BE2C (cell line): Measurements from ENCODE around the gene LARGE2.

Source experiments
- DNase-seq: peaks from one replicate; pipeline ENCODE4 v3.0.0-alpha.2; 2020
- H3K27me3 ChIP-seq: fragments of 250-450 bp; sonication (Bioruptor Pico); 2 replicates; pipeline ENCODE4 v1.5.1; 2020; ENCODE audit warnings: mild to moderate bottlenecking
- H3K36me3 ChIP-seq: fragments of 250-450 bp; sonication (Bioruptor Pico); 2 replicates; pipeline ENCODE4 v1.5.1; 2020; ENCODE audit warnings: mild to moderate bottlenecking
- H3K4me1 ChIP-seq: fragments of 250-450 bp; sonication (Bioruptor Pico); 2 replicates; pipeline ENCODE4 v1.5.1; 2020
- H3K4me3 ChIP-seq: 2 replicates; pipeline ENCODE4 v1.5.1; 2011; ENCODE audit warnings: low read depth, low read length
- H3K9me3 ChIP-seq: fragments of 250-450 bp; sonication (Bioruptor Pico); 2 replicates; pipeline ENCODE4 v1.5.1; 2020
- TF ChIP-seq, protein P1 (sequence below): IDR thresholded peaks from 2 replicates; pipeline ENCODE4 v1.5.1; 2012; ENCODE audit warnings: mild to moderate bottlenecking, low read depth, low read length

Gene LARGE2

DNA sequence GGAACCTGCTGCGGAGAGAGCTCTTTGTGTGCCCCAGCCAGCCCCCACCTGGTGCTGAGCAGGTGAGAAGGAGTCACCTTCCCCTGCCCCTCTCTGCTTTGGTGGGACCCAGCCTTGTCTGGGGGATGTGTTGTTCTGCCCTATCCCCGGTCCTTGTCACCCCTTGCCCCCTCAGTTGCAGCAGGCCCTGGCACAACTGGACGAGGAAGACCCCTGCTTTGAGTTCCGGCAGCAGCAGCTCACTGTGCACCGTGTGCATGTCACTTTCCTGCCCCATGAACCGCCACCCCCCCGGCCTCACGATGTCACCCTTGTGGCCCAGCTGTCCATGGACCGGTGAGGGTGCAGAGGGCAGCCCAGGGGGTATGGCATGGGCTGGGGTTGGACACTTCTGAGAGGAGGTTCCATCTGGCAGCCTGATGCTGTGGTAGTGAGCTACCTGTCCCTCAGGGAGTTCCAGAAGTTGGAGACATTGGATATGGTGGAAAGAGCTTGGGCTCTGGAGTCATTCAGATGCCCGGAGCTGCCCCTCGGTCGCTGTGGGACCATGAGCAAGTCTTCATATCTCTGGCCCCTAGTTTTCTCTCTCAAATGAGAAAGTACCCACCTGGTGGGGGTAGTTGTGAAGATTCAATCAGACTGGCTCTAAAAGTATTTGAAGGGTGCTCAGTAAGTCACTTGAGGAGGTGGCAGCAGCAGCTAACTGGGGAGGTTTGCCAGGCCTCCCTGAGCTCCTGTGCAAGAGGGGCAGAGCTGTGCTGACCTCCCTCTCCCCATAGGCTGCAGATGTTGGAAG lies 4.3 kb downstream of the LARGE2 start:
- Histone ChIP-seq H3K36me3 (no peaks in the 10 kb centered on the region), H3K27me3 (no peaks in the 10 kb centered on the region), H3K4me1 (no peaks in the 10 kb centered on the region), H3K4me3 (no peak overlapping the region), H3K9me3 (no peaks in the 10 kb centered on the region)
- no peak for DNase-seq
- TF ChIP-seq, protein P1, sequence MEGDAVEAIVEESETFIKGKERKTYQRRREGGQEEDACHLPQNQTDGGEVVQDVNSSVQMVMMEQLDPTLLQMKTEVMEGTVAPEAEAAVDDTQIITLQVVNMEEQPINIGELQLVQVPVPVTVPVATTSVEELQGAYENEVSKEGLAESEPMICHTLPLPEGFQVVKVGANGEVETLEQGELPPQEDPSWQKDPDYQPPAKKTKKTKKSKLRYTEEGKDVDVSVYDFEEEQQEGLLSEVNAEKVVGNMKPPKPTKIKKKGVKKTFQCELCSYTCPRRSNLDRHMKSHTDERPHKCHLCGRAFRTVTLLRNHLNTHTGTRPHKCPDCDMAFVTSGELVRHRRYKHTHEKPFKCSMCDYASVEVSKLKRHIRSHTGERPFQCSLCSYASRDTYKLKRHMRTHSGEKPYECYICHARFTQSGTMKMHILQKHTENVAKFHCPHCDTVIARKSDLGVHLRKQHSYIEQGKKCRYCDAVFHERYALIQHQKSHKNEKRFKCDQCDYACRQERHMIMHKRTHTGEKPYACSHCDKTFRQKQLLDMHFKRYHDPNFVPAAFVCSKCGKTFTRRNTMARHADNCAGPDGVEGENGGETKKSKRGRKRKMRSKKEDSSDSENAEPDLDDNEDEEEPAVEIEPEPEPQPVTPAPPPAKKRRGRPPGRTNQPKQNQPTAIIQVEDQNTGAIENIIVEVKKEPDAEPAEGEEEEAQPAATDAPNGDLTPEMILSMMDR, result no peak

DNA sequence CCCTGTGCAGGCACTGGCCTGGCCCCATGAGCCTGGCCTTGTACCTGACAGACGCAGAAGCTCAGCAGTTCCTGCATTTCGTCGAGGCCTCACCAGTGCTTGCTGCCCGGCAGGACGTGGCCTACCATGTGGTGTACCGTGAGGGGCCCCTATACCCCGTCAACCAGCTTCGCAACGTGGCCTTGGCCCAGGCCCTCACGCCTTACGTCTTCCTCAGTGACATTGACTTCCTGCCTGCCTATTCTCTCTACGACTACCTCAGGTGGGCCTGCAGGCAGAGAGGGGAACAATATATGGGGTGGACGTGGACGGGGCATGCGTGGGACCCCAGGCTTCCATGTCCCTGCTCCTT lies 4.9 kb downstream of the LARGE2 start:
- TF ChIP-seq, protein P1, result no peak
- Histone ChIP-seq H3K4me3 (no peak overlapping the region), H3K36me3 (no peaks in the 10 kb centered on the region), H3K27me3 (no peaks in the 10 kb centered on the region), H3K9me3 (no peaks in the 10 kb centered on the region), H3K4me1 (no peaks in the 10 kb centered on the region)
- DNase-seq, result no peak

DNA sequence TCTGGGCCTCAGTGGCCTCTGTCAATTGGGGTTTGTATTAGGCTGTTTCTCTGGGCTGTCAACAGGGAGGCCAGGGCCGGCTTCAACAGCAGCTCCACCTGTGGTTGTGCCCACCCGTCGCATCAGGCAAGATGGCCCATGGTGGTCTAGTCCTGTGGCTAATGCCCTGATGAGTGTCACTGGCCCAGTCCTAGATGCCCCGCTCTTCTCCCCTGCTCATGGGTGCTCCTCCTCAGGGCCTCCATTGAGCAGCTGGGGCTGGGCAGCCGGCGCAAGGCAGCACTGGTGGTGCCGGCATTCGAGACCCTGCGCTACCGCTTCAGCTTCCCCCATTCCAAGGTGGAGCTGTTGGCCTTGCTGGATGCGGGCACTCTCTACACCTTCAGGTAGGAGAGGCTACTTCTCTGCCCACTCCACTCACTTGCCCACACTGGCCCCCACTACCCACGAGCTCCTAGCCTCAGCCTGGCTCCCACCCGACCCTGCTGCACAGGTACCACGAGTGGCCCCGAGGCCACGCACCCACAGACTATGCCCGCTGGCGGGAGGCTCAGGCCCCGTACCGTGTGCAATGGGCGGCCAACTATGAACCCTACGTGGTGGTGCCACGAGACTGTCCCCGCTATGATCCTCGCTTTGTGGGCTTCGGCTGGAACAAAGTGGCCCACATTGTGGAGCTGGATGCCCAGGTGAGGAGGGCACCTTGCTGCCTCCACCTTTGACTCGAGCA lies 5.4 kb downstream of the LARGE2 start:
- H3K4me1 ChIP-seq, result no peaks in the 10 kb centered on the region
- no peaks in the 10 kb centered on the region for H3K27me3 ChIP-seq
- no peaks in the 10 kb centered on the region for H3K9me3 ChIP-seq
- H3K36me3 ChIP-seq, result no peaks in the 10 kb centered on the region
- DNase-seq, result no peak
- TF ChIP-seq, protein P1, result no peak
- no peak overlapping the region for H3K4me3 ChIP-seq

DNA sequence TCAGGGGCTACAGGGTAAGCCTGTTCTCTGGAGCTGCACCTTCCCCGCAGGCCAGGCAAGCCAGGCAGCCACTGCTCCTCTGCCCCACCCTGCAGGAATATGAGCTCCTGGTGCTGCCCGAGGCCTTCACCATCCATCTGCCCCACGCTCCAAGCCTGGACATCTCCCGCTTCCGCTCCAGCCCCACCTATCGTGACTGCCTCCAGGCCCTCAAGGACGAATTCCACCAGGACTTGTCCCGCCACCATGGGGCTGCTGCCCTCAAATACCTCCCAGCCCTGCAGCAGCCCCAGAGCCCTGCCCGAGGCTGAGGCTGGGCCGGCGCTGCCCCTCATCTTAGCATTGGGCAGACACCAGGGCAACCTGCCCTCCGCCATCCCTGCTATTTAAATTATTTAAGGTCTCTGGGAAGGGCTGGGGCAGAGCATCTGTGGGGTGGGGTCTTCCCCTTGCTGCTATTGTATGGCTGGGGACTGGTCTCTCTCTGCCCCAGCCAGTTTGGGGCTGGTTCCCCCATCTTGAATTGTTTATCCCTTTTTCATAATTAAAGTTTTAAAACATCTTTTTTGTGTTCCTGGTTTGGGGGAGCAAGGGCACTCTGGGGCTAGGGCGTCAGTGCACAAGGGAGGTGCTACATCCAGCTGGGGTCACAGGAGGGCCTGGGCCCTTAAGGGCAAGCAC lies 6.2 kb downstream of the LARGE2 start:
- no peaks in the 10 kb centered on the region for H3K9me3 ChIP-seq
- H3K4me1 ChIP-seq, result no peaks in the 10 kb centered on the region
- H3K27me3 ChIP-seq, result no peaks in the 10 kb centered on the region
- no peak overlapping the region for H3K4me3 ChIP-seq
- TF ChIP-seq, protein P1, result no peak
- no peak for DNase-seq
- H3K36me3 ChIP-seq, result no peaks in the 10 kb centered on the region

DNA sequence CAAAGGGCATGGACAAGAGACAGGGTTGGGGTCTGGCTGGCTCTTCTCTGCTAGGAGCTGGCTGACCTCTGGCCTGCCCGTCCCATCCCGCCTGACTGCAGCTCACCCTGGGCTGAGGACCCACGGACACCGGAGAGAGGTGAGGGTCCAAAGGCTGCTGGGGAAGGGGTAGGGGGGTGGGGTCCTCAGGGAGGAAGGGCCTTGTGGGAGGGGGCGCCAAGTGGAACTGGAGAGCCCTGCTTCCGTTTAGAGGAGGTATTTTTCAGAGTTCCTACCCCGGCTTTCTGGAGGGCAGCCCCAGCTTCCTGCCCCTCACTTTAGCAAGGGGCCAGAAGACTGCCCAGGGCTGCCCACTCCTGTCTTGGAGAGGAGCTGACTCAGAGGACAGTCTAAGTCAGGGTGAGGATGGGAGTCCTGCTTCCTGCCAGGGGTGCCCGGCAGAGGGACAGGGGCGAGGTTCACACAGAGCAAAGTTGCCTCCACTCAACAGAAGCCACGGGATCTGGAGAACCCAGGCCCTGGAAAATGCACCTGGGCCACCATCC lies 7.1 kb downstream of the LARGE2 start:
- TF ChIP-seq, protein P1, result no peak
- Histone ChIP-seq H3K9me3 (no peaks in the 10 kb centered on the region), H3K4me3 (no peak overlapping the region), H3K36me3 (peaks cover under 1% of the 10 kb centered on the region; the same call in 1 of the 2 replicates), H3K27me3 (no peaks in the 10 kb centered on the region), H3K4me1 (no peaks in the 10 kb centered on the region)
- DNase-seq, result no peak
